HEK293T (cell line): ENCODE measurements around the gene PSENEN.

Source experiments
- FOXM1 ChIP-seq: fragments of 450-650 bp; IDR thresholded peaks from 2 replicates; pipeline ENCODE4 v1.6.1; 2017; ENCODE audit warnings: mild to moderate bottlenecking, borderline replicate concordance
- PKNOX1 ChIP-seq: fragments of 450-650 bp; IDR thresholded peaks from 2 replicates; pipeline ENCODE4 v1.6.1; 2016
- SUZ12 ChIP-seq: fragments of 450-650 bp; IDR thresholded peaks from 2 replicates; pipeline ENCODE4 v1.6.1; 2016; ENCODE audit warnings: mild to moderate bottlenecking
- ZNF384 ChIP-seq: fragments of 450-650 bp; IDR thresholded peaks from 2 replicates; pipeline ENCODE4 v1.6.1; 2016

- no peak for TF ChIP-seq SUZ12
- TF ChIP-seq ZNF384: no peak
- no peak for TF ChIP-seq FOXM1
- TF ChIP-seq PKNOX1: no peak
Observed at GRCh38 chr19:35751839-35752745, 6.6 kb downstream of the PSENEN start.
